ENCODE measurements around the gene PRR18. TPM values are rescaled to one million over a fixed set of nuclear protein-coding genes. Genes with fewer than 3 reads are reported as not detected.

PRR18 gene
- total RNA-seq, 1 donor from 2014 or later, result not detected

GRCh38 chr6:166257911-166258318 lies 50.3 kb downstream of the PRR18 start:
- H3K9me3 Mint-ChIP-seq (ENCODE audit: unreplicated experiment), result no peaks in the 10 kb centered on the region
- no peak overlapping the region for H3K4me3 Mint-ChIP-seq (ENCODE audit: unreplicated experiment)
- H3K27ac Mint-ChIP-seq (ENCODE audit: unreplicated experiment), result no peak overlapping the region
- TF ChIP-seq, protein P1, sequence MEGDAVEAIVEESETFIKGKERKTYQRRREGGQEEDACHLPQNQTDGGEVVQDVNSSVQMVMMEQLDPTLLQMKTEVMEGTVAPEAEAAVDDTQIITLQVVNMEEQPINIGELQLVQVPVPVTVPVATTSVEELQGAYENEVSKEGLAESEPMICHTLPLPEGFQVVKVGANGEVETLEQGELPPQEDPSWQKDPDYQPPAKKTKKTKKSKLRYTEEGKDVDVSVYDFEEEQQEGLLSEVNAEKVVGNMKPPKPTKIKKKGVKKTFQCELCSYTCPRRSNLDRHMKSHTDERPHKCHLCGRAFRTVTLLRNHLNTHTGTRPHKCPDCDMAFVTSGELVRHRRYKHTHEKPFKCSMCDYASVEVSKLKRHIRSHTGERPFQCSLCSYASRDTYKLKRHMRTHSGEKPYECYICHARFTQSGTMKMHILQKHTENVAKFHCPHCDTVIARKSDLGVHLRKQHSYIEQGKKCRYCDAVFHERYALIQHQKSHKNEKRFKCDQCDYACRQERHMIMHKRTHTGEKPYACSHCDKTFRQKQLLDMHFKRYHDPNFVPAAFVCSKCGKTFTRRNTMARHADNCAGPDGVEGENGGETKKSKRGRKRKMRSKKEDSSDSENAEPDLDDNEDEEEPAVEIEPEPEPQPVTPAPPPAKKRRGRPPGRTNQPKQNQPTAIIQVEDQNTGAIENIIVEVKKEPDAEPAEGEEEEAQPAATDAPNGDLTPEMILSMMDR (IDR thresholded peaks at IDR 0.05), result no peak
- H3K27me3 Mint-ChIP-seq (ENCODE audit: unreplicated experiment), result peaks cover 44% of the 10 kb centered on the region
- peaks cover 8% of the 10 kb centered on the region for H3K4me1 Mint-ChIP-seq (ENCODE audit: unreplicated experiment)
- no peak for DNase-seq (ENCODE audit: extremely low spot score, unreplicated experiment)
- H3K36me3 Mint-ChIP-seq (ENCODE audit: unreplicated experiment), result no peaks in the 10 kb centered on the region

Other genes with a start within 250 kb of the PRR18 start
- gene TBXT, start 140.5 kb downstream of the PRR18 start, total RNA-seq, result not detected in 2 replicates
- 30.8 and 34.0 TPM in 2 replicates for gene SFT2D1, start 34.2 kb upstream of the PRR18 start, total RNA-seq
- gene MPC1, start 74.5 kb upstream of the PRR18 start, total RNA-seq, result 27.7 and 29.1 TPM in 2 replicates